Measurements from ENCODE around the gene FAM53C. TPM values are rescaled to one million over a fixed set of nuclear protein-coding genes. Genes with fewer than 3 reads are reported as not detected.

FAM53C gene
- total RNA-seq, 1 experiment from 2014 or later, result 33.3 TPM

GRCh38 chr5:138370537-138370936, 32.5 kb downstream of the FAM53C start:
- TF ChIP-seq, protein P1, sequence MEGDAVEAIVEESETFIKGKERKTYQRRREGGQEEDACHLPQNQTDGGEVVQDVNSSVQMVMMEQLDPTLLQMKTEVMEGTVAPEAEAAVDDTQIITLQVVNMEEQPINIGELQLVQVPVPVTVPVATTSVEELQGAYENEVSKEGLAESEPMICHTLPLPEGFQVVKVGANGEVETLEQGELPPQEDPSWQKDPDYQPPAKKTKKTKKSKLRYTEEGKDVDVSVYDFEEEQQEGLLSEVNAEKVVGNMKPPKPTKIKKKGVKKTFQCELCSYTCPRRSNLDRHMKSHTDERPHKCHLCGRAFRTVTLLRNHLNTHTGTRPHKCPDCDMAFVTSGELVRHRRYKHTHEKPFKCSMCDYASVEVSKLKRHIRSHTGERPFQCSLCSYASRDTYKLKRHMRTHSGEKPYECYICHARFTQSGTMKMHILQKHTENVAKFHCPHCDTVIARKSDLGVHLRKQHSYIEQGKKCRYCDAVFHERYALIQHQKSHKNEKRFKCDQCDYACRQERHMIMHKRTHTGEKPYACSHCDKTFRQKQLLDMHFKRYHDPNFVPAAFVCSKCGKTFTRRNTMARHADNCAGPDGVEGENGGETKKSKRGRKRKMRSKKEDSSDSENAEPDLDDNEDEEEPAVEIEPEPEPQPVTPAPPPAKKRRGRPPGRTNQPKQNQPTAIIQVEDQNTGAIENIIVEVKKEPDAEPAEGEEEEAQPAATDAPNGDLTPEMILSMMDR (IDR thresholded peaks at IDR 0.05; ENCODE audit: insufficient read depth in 1 of 2, low read depth in 1 of 2, low read length in 1 of 2, severe bottlenecking in 1 of 2, unreplicated experiment in 1 of 2), result no peak
- Mint-ChIP-seq H3K27me3 (ENCODE audit: insufficient read depth, unreplicated experiment) (no peaks in the 10 kb centered on the region), H3K36me3 (ENCODE audit: insufficient read depth, unreplicated experiment) (peaks cover 23% of the 10 kb centered on the region), H3K27ac (ENCODE audit: unreplicated experiment) (no peak overlapping the region), H3K4me1 (ENCODE audit: low read depth, unreplicated experiment) (peaks cover 5% of the 10 kb centered on the region), H3K9me3 (ENCODE audit: unreplicated experiment) (no peaks in the 10 kb centered on the region), H3K4me3 (ENCODE audit: unreplicated experiment) (no peak overlapping the region)
- Histone ChIP-seq H3K27me3 (replicated peaks; ENCODE audit: control insufficient read depth, insufficient read depth, low read length) (no peaks in the 10 kb centered on the region), H3K9me3 (no peaks in the 10 kb centered on the region), H3K4me3 (ENCODE audit: low read depth, low read length) (no peak overlapping the region), H3K4me1 (no peaks in the 10 kb centered on the region), H3K36me3 (ENCODE audit: control insufficient read depth, insufficient read depth, low read length) (no peaks in the 10 kb centered on the region)
- no peak for DNase-seq
- CTCF ChIA-PET, result interaction anchor here (0.6 to 1.6 kb wide), 3 partner anchors 17 to 95 kb away, joined by 3 to 6 read pairs (median 4); partner anchors contain the start of gene KDM3B
- intact Hi-C loops (cut with micrococcal nuclease; ENCODE audit: unreplicated experiment), result no loop called here
- no TSS peak for BruUV-seq (replicated peaks)
- POLR2A ChIA-PET, result no interaction called here

DNA sequence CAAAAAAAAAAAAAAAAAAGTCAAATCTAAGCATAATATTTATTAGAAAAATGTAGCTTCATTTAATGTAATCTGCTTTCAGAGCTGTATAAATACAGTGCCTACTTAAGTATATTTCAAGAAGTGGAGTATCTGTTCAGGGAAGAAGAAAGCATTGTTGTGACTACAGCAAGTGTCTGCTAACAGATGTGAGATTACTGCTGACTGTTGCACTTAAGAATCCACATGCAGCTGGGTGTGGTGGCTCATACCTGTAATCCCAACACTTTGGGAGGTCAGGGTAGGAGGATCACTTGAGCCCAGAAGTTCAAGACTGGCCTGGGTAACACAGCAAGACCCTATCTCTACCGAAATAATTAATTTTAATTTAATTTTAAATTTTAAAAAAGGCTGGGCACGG, 33.4 kb downstream of the FAM53C start:
- no peak overlapping the region for H3K4me3 Mint-ChIP-seq (ENCODE audit: unreplicated experiment)
- ChIA-PET CTCF (interaction anchor here (0.7 to 1.6 kb wide), 2 partner anchors 19 to 309 kb away, joined by 3 to 4 read pairs; partner anchors contain the start of gene KDM3B), POLR2A (interaction anchor here (0.6 kb wide), 1 partner anchor 11 kb away, joined by 3 read pairs; no protein-coding TSS in a partner anchor)
- intact Hi-C loops (cut with micrococcal nuclease; ENCODE audit: unreplicated experiment), result no loop called here
- TF ChIP-seq, protein P1 (IDR thresholded peaks at IDR 0.05; ENCODE audit: insufficient read depth in 1 of 2, low read depth in 1 of 2, low read length in 1 of 2, severe bottlenecking in 1 of 2, unreplicated experiment in 1 of 2), result no peak
- no peaks in the 10 kb centered on the region for H3K4me1 ChIP-seq
- no peak overlapping the region for H3K27ac Mint-ChIP-seq (ENCODE audit: unreplicated experiment)
- peaks cover 5% of the 10 kb centered on the region for H3K4me1 Mint-ChIP-seq (ENCODE audit: low read depth, unreplicated experiment)
- H3K36me3 ChIP-seq (ENCODE audit: control insufficient read depth, insufficient read depth, low read length), result no peaks in the 10 kb centered on the region
- no TSS peak for BruUV-seq (replicated peaks)
- no peaks in the 10 kb centered on the region for H3K9me3 ChIP-seq
- no peaks in the 10 kb centered on the region for H3K9me3 Mint-ChIP-seq (ENCODE audit: unreplicated experiment)
- no peaks in the 10 kb centered on the region for H3K27me3 ChIP-seq (replicated peaks; ENCODE audit: control insufficient read depth, insufficient read depth, low read length)
- no peaks in the 10 kb centered on the region for H3K27me3 Mint-ChIP-seq (ENCODE audit: insufficient read depth, unreplicated experiment)
- H3K36me3 Mint-ChIP-seq (ENCODE audit: insufficient read depth, unreplicated experiment), result peaks cover 28% of the 10 kb centered on the region
- H3K4me3 ChIP-seq (ENCODE audit: low read depth, low read length), result no peak overlapping the region
- no peak for DNase-seq

GRCh38 chr5:138372225-138372624, 34.2 kb downstream of the FAM53C start:
- peaks cover 5% of the 10 kb centered on the region for H3K4me1 Mint-ChIP-seq (ENCODE audit: low read depth, unreplicated experiment)
- no peak for DNase-seq
- Histone ChIP-seq H3K4me1 (no peaks in the 10 kb centered on the region), H3K4me3 (ENCODE audit: low read depth, low read length) (no peak overlapping the region), H3K27me3 (replicated peaks; ENCODE audit: control insufficient read depth, insufficient read depth, low read length) (no peaks in the 10 kb centered on the region), H3K36me3 (ENCODE audit: control insufficient read depth, insufficient read depth, low read length) (no peaks in the 10 kb centered on the region; the same call in 1 of the 2 replicates), H3K9me3 (no peaks in the 10 kb centered on the region)
- H3K9me3 Mint-ChIP-seq (ENCODE audit: unreplicated experiment), result no peaks in the 10 kb centered on the region
- intact Hi-C loops (cut with micrococcal nuclease; ENCODE audit: unreplicated experiment), result no loop called here
- no peak overlapping the region for H3K27ac Mint-ChIP-seq (ENCODE audit: unreplicated experiment)
- TF ChIP-seq, protein P1 (IDR thresholded peaks at IDR 0.05; ENCODE audit: insufficient read depth in 1 of 2, low read depth in 1 of 2, low read length in 1 of 2, severe bottlenecking in 1 of 2, unreplicated experiment in 1 of 2), result no peak
- BruUV-seq (replicated peaks), result no TSS peak
- POLR2A ChIA-PET, result no interaction called here
- peaks cover 35% of the 10 kb centered on the region for H3K36me3 Mint-ChIP-seq (ENCODE audit: insufficient read depth, unreplicated experiment)
- CTCF ChIA-PET, result interaction anchor here (2.1 kb wide), 1 partner anchor 20 kb away, joined by 7 read pairs; the partner anchor contains the start of gene KDM3B
- no peak overlapping the region for H3K4me3 Mint-ChIP-seq (ENCODE audit: unreplicated experiment)
- H3K27me3 Mint-ChIP-seq (ENCODE audit: insufficient read depth, unreplicated experiment), result no peaks in the 10 kb centered on the region

All from Caco-2 (cell line).